Esophagus muscularis mucosa (tissue), 4 donors: ENCODE data around the gene S1PR3. TPM values are rescaled to one million over a fixed set of nuclear protein-coding genes. Genes with fewer than 3 reads are reported as not detected.

Experiments used
- DNase-seq: peaks from one replicate; pipeline ENCODE4 v3.0.0-alpha.2; 2017; ENCODE audit errors: extremely low spot score
- H3K27ac ChIP-seq, 4 donors: fragments of 200-600 bp; sonication (generic); replicated peaks in 1 of 4; 1 replicate in 3 of 4; 2 replicates in 1 of 4; pipeline ENCODE4 v1.5.1; 2016 to 2019; ENCODE audit warnings: mild to moderate bottlenecking in 1 of 4
- H3K27me3 ChIP-seq, 4 donors: fragments of 200-600 bp; sonication (generic); one replicate each; pipeline versions ENCODE4 v1.5.1 to v1.6.0; 2016 to 2019
- H3K36me3 ChIP-seq, 4 donors: fragments of 200-600 bp; sonication (generic); one replicate each; pipeline ENCODE4 v1.5.1; 2016 to 2019
- H3K4me1 ChIP-seq, 4 donors: fragments of 200-600 bp; sonication (generic); one replicate each; pipeline ENCODE4 v1.5.1; 2016 to 2019
- H3K4me3 ChIP-seq, 4 donors: fragments of 200-600 bp; sonication (generic); 1 replicate in 2 of 4; 2 replicates in 2 of 4; pipeline ENCODE4 v1.5.1; 2016 to 2019; ENCODE audit warnings: mild to moderate bottlenecking in 4 of 4, moderate library complexity in 1 of 4
- H3K9me3 ChIP-seq, 4 donors: fragments of 200-600 bp; sonication (generic); 1 replicate in 3 of 4; 2 replicates in 1 of 4; pipeline ENCODE4 v1.5.1; 2016 to 2019
- CTCF ChIP-seq, 3 experiments: fragments of 200-600 bp in 2 of 3; fragments of 450-650 bp in 1 of 3; sonication (generic) in 2 of 3; IDR thresholded peaks; one replicate each; pipeline ENCODE4 v1.5.1; 2017 to 2019; ENCODE audit warnings: antibody characterized with exemption in 3 of 3, mild to moderate bottlenecking in 2 of 3, moderate library complexity in 1 of 3
- EP300 ChIP-seq: sonication (generic); formaldehyde crosslinking; IDR thresholded peaks from one replicate; pipeline ENCODE4 v1.6.1; 2017; ENCODE audit warnings: antibody characterized with exemption
- POLR2A ChIP-seq: fragments of 450-650 bp; IDR thresholded peaks from one replicate; pipeline ENCODE4 v1.6.1; 2017; ENCODE audit warnings: antibody characterized with exemption, moderate library complexity, mild to moderate bottlenecking, low read depth
- POLR2AphosphoS5 ChIP-seq, 2 donors: sonication (generic); formaldehyde crosslinking; IDR thresholded peaks; one replicate each; pipeline ENCODE4 v1.6.1; 2017; ENCODE audit warnings: antibody characterized with exemption in 2 of 2
- WGBS: methylation state at CpG from one replicate; pipeline ENCODE4 v1.1.5; 2018; 5-methylcytosine and 5-hydroxymethylcytosine counted together
- intact Hi-C: fragments of 100-400 bp; cut with DNase I; formaldehyde crosslinking; loops from one replicate; pipeline ENCODE4 v1.15.1; 2023
- total RNA-seq, 4 donors: library from RNA; depleted of rRNA; stranded (reverse); fragments of >200 nt; gene quantifications; one replicate each; pipeline versions ENCODE4 v1.1.0 to v1.2.1, GENCODE V29; 2016

Gene S1PR3
- total RNA-seq, 4 donors from 2014 or later = 184 to 340 (median 223) TPM

GRCh38 chr9:88992556-88992955 lies 1.3 kb downstream of the S1PR3 start:
- TF ChIP-seq POLR2A = no peak
- no peak for TF ChIP-seq EP300
- no peak for TF ChIP-seq POLR2AphosphoS5 (IDR thresholded peaks at IDR 0.05)
- no peak for TF ChIP-seq CTCF (IDR thresholded peaks at IDR 0.05)
- intact Hi-C loops = loop anchor here (5.0 kb wide), 1 partner anchor 345 kb away; no protein-coding TSS in a partner anchor
- DNase-seq = no peak
- peak overlapping the region; percentile 86 to 100 (median 97) for H3K4me3 ChIP-seq
- H3K36me3 ChIP-seq = peaks cover 0 to 13% (median 10%) of the 10 kb centered on the region in 4 donors
- WGBS = 24% methylated on average over 4 of the region's 4 CpGs
- H3K9me3 ChIP-seq = no peaks in the 10 kb centered on the region
- H3K27me3 ChIP-seq = peaks cover 0 to 4% (median 0%) of the 10 kb centered on the region in 4 donors
- H3K27ac ChIP-seq = peak overlapping the region; percentile 97 to 100 (median 99)
- peaks cover 31 to 76% (median 72%) of the 10 kb centered on the region in 4 donors for H3K4me1 ChIP-seq

- intact Hi-C loops = loop anchor here (5.0 kb wide), 1 partner anchor 346 kb away; no protein-coding TSS in a partner anchor
- peak overlapping the region; percentile 97 to 100 (median 99) for H3K27ac ChIP-seq
- H3K4me3 ChIP-seq = peak overlapping the region; percentile 86 to 100 (median 97)
- H3K9me3 ChIP-seq = no peaks in the 10 kb centered on the region
- DNase-seq = no peak
- H3K4me1 ChIP-seq = peaks cover 39 to 84% (median 80%) of the 10 kb centered on the region in 4 donors
- TF ChIP-seq POLR2AphosphoS5 (IDR thresholded peaks at IDR 0.05) (no peak), CTCF (IDR thresholded peaks at IDR 0.05) (no peak), EP300 (no peak), POLR2A (no peak)
- peaks cover 0 to 14% (median 12%) of the 10 kb centered on the region in 4 donors for H3K36me3 ChIP-seq
- H3K27me3 ChIP-seq = no peaks in the 10 kb centered on the region
- 33% methylated on average over 2 of the region's 2 CpGs for WGBS
Observed at GRCh38 chr9:88993327-88993726, 2.1 kb downstream of the S1PR3 start.

- Histone ChIP-seq H3K27me3 (no peaks in the 10 kb centered on the region), H3K27ac (peak overlapping the region; percentile 97 to 100 (median 99)), H3K4me3 (peak overlapping the region; percentile 86 to 100 (median 97)), H3K9me3 (no peaks in the 10 kb centered on the region), H3K36me3 (peaks cover 0 to 14% (median 12%) of the 10 kb centered on the region in 4 donors), H3K4me1 (peaks cover 45 to 86% (median 82%) of the 10 kb centered on the region in 4 donors)
- intact Hi-C loops = loop anchor here (5.0 kb wide), 1 partner anchor 347 kb away; no protein-coding TSS in a partner anchor
- no peak for DNase-seq
- 33% methylated on average over 12 of the region's 14 CpGs for WGBS
- TF ChIP-seq POLR2AphosphoS5 (IDR thresholded peaks at IDR 0.05) = peak in 1 of 2 donors; percentile 46
- TF ChIP-seq EP300 = no peak
Observed at GRCh38 chr9:88993871-88994460, 2.7 kb downstream of the S1PR3 start.

GRCh38 chr9:88994469-88995199 lies 3.4 kb downstream of the S1PR3 start:
- Histone ChIP-seq H3K36me3 (peaks cover 0 to 14% (median 12%) of the 10 kb centered on the region in 4 donors), H3K27me3 (no peaks in the 10 kb centered on the region), H3K27ac (peak overlapping the region; percentile 97 to 100 (median 99)), H3K9me3 (no peaks in the 10 kb centered on the region), H3K4me1 (peaks cover 49 to 86% (median 82%) of the 10 kb centered on the region in 4 donors), H3K4me3 (peak overlapping the region; percentile 86 to 100 (median 97))
- intact Hi-C loops = loop anchor here (5.0 kb wide), 2 partner anchors 217 to 347 kb away; no protein-coding TSS in a partner anchor
- 42% methylated on average over 8 of the region's 9 CpGs for WGBS
- no peak for DNase-seq
- TF ChIP-seq POLR2A (no peak), EP300 (no peak), CTCF (IDR thresholded peaks at IDR 0.05) (no peak), POLR2AphosphoS5 (IDR thresholded peaks at IDR 0.05) (no peak)

- 27% methylated on average over 6 of the region's 6 CpGs for WGBS
- no peaks in the 10 kb centered on the region for H3K27me3 ChIP-seq
- peaks cover 0 to 14% (median 12%) of the 10 kb centered on the region in 4 donors for H3K36me3 ChIP-seq
- no peaks in the 10 kb centered on the region for H3K9me3 ChIP-seq
- no peak for TF ChIP-seq EP300
- no peak for TF ChIP-seq POLR2AphosphoS5 (IDR thresholded peaks at IDR 0.05)
- TF ChIP-seq CTCF (IDR thresholded peaks at IDR 0.05) = no peak
- TF ChIP-seq POLR2A = no peak
- peak overlapping the region; percentile 86 to 100 (median 97) for H3K4me3 ChIP-seq
- no peak for DNase-seq
- H3K4me1 ChIP-seq = peaks cover 49 to 86% (median 82%) of the 10 kb centered on the region in 4 donors
- intact Hi-C loops = loop anchor here (5.0 kb wide), 1 partner anchor 218 kb away; no protein-coding TSS in a partner anchor
- H3K27ac ChIP-seq = peak overlapping the region; percentile 97 to 100 (median 99)
Observed at GRCh38 chr9:88995200-88995577, 3.9 kb downstream of the S1PR3 start.
